Measurements from ENCODE around the gene STK11. TPM values are rescaled to one million over a fixed set of nuclear protein-coding genes. Genes with fewer than 3 reads are reported as not detected.

The STK11 gene
- total RNA-seq, 1 donor from 2014 or later = 61.6 TPM

DNA sequence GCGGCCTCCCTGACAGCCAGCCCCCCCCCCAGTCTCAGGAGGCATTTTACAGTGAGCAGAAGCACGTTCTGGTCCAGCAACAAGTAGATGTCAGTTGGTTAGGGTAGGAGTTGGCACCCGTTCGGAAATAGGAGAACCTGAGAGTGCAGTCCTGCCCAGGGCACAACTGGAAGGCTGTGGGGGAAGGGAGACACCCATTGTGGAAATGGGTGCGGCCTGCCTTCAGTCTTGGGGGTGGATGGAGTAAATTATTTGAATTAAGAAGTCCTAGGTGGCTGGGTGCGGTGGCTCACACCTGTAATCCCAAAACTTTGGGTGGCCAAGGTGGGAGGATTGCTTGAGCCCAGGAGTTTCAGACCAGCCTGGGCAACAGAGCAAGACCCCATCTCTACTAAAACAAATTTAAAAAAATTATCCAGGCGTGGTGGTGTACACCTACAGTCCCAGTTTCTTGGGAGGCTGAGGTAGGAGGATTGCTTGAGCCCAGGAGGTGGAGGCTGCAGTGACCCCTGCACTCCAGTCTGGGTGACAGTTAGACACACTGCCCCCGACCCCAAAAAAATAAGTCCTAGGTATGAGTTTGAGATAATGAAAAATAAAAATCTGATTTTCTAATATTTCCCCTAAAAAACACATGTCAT lies 64.8 kb downstream of the STK11 start:
- H3K27me3 Mint-ChIP-seq (ENCODE audit: low read depth, unreplicated experiment) = no peaks in the 10 kb centered on the region

DNA sequence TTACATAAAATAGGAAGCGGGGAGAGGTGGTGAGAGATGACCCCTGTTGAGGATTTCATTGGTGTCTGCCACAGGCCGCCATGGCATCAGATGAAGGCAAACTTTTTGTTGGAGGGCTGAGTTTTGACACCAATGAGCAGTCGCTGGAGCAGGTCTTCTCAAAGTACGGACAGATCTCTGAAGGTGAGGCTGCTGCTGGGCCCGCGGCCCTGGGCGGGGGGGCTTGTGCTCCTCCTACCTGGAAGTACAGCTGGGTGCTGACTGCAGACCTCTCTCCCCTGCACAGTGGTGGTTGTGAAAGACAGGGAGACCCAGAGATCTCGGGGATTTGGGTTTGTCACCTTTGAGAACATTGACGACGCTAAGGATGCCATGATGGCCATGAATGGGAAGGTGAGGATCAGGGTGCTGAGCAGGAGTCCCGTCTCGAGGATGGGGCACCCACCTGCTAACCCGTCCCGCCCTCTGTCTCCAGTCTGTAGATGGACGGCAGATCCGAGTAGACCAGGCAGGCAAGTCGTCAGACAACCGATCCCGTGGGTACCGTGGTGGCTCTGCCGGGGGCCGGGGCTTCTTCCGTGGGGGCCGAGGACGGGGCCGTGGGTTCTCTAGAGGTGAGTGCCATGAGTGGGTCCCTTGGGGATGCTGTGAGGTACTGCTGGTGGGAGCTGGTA lies 65.4 kb downstream of the STK11 start:
- H3K36me3 Mint-ChIP-seq (ENCODE audit: low read depth, unreplicated experiment) = peaks cover 14% of the 10 kb centered on the region
- H3K4me3 ChIP-seq (ENCODE audit: insufficient read depth, low read depth, low read length) = peak overlapping the region; percentile 73
- H4K20me1 ChIP-seq (ENCODE audit: insufficient read depth, low read length) = peaks cover 57% of the 10 kb centered on the region
- H3K27me3 ChIP-seq (ENCODE audit: insufficient read depth, low read length) = no peaks in the 10 kb centered on the region
- peak overlapping the region; percentile 91 for H3K4me3 Mint-ChIP-seq (ENCODE audit: unreplicated experiment)
- H3K27ac ChIP-seq (ENCODE audit: low read depth, low read length) = peak overlapping the region; percentile 13
- FAIRE-seq = no peak
- H3K4me2 ChIP-seq (ENCODE audit: low read length) = peak overlapping the region; percentile 97
- peaks cover 56% of the 10 kb centered on the region for H3K79me2 ChIP-seq (ENCODE audit: insufficient read depth, low read length)
- H3K27ac Mint-ChIP-seq (ENCODE audit: unreplicated experiment) = peak overlapping the region; percentile 90
- peak overlapping the region; percentile 90 for H3K9ac ChIP-seq (ENCODE audit: low read length)
- no peaks in the 10 kb centered on the region for H3K9me3 ChIP-seq (ENCODE audit: insufficient read depth, low read depth, low read length)
- H3K4me1 ChIP-seq (ENCODE audit: insufficient read depth, low read length) = peaks cover 75% of the 10 kb centered on the region
- no peaks in the 10 kb centered on the region for H3K27me3 Mint-ChIP-seq (ENCODE audit: low read depth, unreplicated experiment)
- no peak for DNase-seq (ENCODE audit: low read depth)
- H2AFZ ChIP-seq (ENCODE audit: low read depth, low read length) = no peak overlapping the region
- H3K4me1 Mint-ChIP-seq (ENCODE audit: low read depth, unreplicated experiment) = peaks cover 31% of the 10 kb centered on the region
- no peaks in the 10 kb centered on the region for H3K9me3 Mint-ChIP-seq (ENCODE audit: unreplicated experiment)
- H3K36me3 ChIP-seq (ENCODE audit: insufficient read depth, low read length) = peaks cover 20% of the 10 kb centered on the region
- TF ChIP-seq CTCF (IDR thresholded peaks at IDR 0.05; ENCODE audit: insufficient read depth, low read depth, low read length) = no peak
- TF ChIP-seq EZH2 (IDR thresholded peaks at IDR 0.05; ENCODE audit: insufficient read depth, low read length) = no peak

More for the DNA sequence above, 64.8 kb downstream of the STK11 start:
- Mint-ChIP-seq H3K4me3 (ENCODE audit: unreplicated experiment) (peak overlapping the region; percentile 91), H3K36me3 (ENCODE audit: low read depth, unreplicated experiment) (peaks cover 14% of the 10 kb centered on the region), H3K4me1 (ENCODE audit: low read depth, unreplicated experiment) (peaks cover 31% of the 10 kb centered on the region), H3K27ac (ENCODE audit: unreplicated experiment) (peak overlapping the region; percentile 90), H3K9me3 (ENCODE audit: unreplicated experiment) (no peaks in the 10 kb centered on the region)
- no peaks in the 10 kb centered on the region for H3K9me3 ChIP-seq (ENCODE audit: insufficient read depth, low read depth, low read length)
- peak overlapping the region; percentile 90 for H3K9ac ChIP-seq (ENCODE audit: low read length)
- H3K4me3 ChIP-seq (ENCODE audit: insufficient read depth, low read depth, low read length) = peak overlapping the region; percentile 73
- H3K4me2 ChIP-seq (ENCODE audit: low read length) = peak overlapping the region; percentile 97
- H3K79me2 ChIP-seq (ENCODE audit: insufficient read depth, low read length) = peaks cover 54% of the 10 kb centered on the region
- peak overlapping the region; percentile 91 for H3K27ac ChIP-seq (ENCODE audit: low read depth, low read length)
- no peak for DNase-seq (ENCODE audit: low read depth)
- H3K4me1 ChIP-seq (ENCODE audit: insufficient read depth, low read length) = peaks cover 77% of the 10 kb centered on the region
- peaks cover 20% of the 10 kb centered on the region for H3K36me3 ChIP-seq (ENCODE audit: insufficient read depth, low read length)
- peaks cover 57% of the 10 kb centered on the region for H4K20me1 ChIP-seq (ENCODE audit: insufficient read depth, low read length)
- no peak for FAIRE-seq
- H2AFZ ChIP-seq (ENCODE audit: low read depth, low read length) = no peak overlapping the region
- no peaks in the 10 kb centered on the region for H3K27me3 ChIP-seq (ENCODE audit: insufficient read depth, low read length)
- TF ChIP-seq CTCF (IDR thresholded peaks at IDR 0.05; ENCODE audit: insufficient read depth, low read depth, low read length) (no peak), EZH2 (IDR thresholded peaks at IDR 0.05; ENCODE audit: insufficient read depth, low read length) (no peak)
